Measurements from ENCODE around the gene GET3. TPM values are rescaled to one million over a fixed set of nuclear protein-coding genes. Genes with fewer than 3 reads are reported as not detected.
A peak's percentile ranks its signal among the peaks of the same experiment; 100 is the strongest.

The GET3 gene
- total and polyA plus RNA-seq, 4 donors = 22.8 to 44.1 (median 27.2) TPM

DNA sequence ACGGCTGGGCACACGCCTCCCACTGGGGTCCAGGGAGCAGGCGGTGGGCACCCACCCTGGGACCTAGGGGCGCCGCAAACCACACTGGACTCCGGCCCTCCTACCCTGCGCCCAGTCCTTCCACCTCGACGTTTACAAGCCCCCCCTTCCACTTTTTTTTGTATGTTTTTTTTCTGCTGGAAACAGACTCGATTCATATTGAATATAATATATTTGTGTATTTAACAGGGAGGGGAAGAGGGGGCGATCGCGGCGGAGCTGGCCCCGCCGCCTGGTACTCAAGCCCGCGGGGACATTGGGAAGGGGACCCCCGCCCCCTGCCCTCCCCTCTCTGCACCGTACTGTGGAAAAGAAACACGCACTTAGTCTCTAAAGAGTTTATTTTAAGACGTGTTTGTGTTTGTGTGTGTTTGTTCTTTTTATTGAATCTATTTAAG, 55.6 kb downstream of the GET3 start:
- Histone ChIP-seq H3K36me3 (ENCODE audit: control insufficient read depth in 4 of 4, insufficient read depth in 3 of 4, low read depth in 1 of 4, low read length in 3 of 4) (peaks cover 0 to 3% (median 0%) of the 10 kb centered on the region in 4 donors), H3K4me1 (ENCODE audit: control insufficient read depth in 4 of 4, insufficient read depth in 4 of 4, low read length in 3 of 4) (peaks cover 2 to 39% (median 27%) of the 10 kb centered on the region in 4 donors), H3K9me3 (ENCODE audit: control insufficient read depth in 4 of 4, low read length in 3 of 4) (no peaks in the 10 kb centered on the region), H3K27me3 (ENCODE audit: control insufficient read depth in 4 of 4, insufficient read depth in 4 of 4, low read length in 3 of 4) (no peaks in the 10 kb centered on the region), H3K4me3 (ENCODE audit: low read depth in 1 of 3, low read length in 3 of 3) (peak overlapping the region; percentile 83 to 99 (median 98)), H3K9ac (ENCODE audit: low read depth in 1 of 2, low read length in 2 of 2) (peak overlapping the region; percentile 98 to 100), H3K27ac (ENCODE audit: low read depth in 1 of 2, low read length in 2 of 2) (peak overlapping the region; percentile 98 to 99)
- TF ChIP-seq, protein P1, sequence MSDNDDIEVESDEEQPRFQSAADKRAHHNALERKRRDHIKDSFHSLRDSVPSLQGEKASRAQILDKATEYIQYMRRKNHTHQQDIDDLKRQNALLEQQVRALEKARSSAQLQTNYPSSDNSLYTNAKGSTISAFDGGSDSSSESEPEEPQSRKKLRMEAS (IDR thresholded peaks at IDR 0.05) = peak; percentile 8
- TF ChIP-seq HNF4G (IDR thresholded peaks at IDR 0.05) (no peak), RXRA (IDR thresholded peaks at IDR 0.05) (no peak), HNF4A (conservative IDR thresholded peaks at IDR 0.05) (no peak), SP1 (IDR thresholded peaks at IDR 0.05) (no peak), NR2F2 (IDR thresholded peaks at IDR 0.05) (no peak)
- TF ChIP-seq, protein P2, sequence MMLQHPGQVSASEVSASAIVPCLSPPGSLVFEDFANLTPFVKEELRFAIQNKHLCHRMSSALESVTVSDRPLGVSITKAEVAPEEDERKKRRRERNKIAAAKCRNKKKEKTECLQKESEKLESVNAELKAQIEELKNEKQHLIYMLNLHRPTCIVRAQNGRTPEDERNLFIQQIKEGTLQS (IDR thresholded peaks at IDR 0.05) = no peak
- no peak for DNase-seq (ENCODE audit: low spot score)
- WGBS = under 1% methylated on average over 22 of the region's 22 CpGs

DNA sequence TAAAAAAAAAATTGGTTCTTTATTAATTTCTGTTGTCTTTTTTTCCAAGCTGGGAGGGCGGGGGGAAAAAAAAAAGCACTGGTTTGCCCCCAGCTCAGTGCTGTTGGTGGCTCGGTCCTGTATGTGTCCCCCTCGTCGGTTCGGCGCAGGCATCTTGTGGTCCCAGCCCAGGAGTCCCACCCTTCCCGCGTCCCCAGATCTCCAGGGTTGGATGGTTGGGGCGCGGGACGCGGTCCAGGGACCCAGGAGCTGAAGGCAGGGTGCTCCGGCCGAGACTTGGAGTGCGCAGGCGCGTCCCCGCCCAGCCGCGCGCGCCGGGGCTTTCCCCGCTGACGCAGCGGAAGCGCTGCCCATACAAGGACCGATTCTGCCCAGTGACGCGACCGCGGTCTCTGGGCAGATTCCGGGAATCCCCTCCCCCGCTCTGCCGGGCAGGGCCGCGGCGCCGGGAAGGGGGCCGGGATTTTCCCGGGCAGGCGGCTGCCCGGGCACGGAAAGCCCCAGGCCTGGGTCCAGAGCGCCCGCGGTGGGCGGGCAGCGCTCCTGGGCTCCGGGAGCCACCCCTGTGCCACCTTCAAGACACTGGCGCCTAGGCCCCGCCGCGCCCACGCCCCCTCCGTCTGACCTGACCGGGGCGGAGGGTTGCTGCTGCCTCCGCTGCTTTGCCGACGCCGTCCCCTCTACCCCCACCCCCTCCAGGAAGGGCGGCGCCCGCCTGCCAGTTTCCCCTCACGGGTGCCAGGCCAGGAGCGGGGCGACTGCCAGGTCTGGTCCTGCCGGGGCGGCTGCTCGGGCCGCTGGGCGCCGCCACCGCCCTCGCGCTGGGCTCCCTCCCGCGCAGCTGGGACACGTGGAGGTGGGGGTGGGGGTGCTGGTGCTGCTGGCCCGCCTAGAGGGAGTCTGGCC, 56.2 kb downstream of the GET3 start:
- peak overlapping the region; percentile 98 to 100 for H3K9ac ChIP-seq (ENCODE audit: low read depth in 1 of 2, low read length in 2 of 2)
- peaks cover 0 to 3% (median under 1%) of the 10 kb centered on the region in 4 donors for H3K36me3 ChIP-seq (ENCODE audit: control insufficient read depth in 4 of 4, insufficient read depth in 3 of 4, low read depth in 1 of 4, low read length in 3 of 4)
- no peaks in the 10 kb centered on the region for H3K9me3 ChIP-seq (ENCODE audit: control insufficient read depth in 4 of 4, low read length in 3 of 4)
- DNase-seq (ENCODE audit: low spot score) = peak; percentile 94
- H3K4me1 ChIP-seq (ENCODE audit: control insufficient read depth in 4 of 4, insufficient read depth in 4 of 4, low read length in 3 of 4) = peaks cover 2 to 33% (median 21%) of the 10 kb centered on the region in 4 donors
- under 1% methylated on average over 81 of the region's 81 CpGs for WGBS
- H3K27ac ChIP-seq (ENCODE audit: low read depth in 1 of 2, low read length in 2 of 2) = peak overlapping the region; percentile 98 to 99
- no peaks in the 10 kb centered on the region for H3K27me3 ChIP-seq (ENCODE audit: control insufficient read depth in 4 of 4, insufficient read depth in 4 of 4, low read length in 3 of 4)
- TF ChIP-seq, protein P1 (IDR thresholded peaks at IDR 0.05) = no peak
- TF ChIP-seq SP1 (IDR thresholded peaks at IDR 0.05) (peak; percentile 46), GABPA (IDR thresholded peaks at IDR 0.05 in 1 of 2, conservative IDR thresholded peaks at IDR 0.05 in 1 of 2) (peak in 1 of 2 donors; percentile 67), RXRA (IDR thresholded peaks at IDR 0.05) (no peak), RAD21 (IDR thresholded peaks at IDR 0.05) (peak in 1 of 2 donors; percentile 18), HNF4A (conservative IDR thresholded peaks at IDR 0.05) (no peak), EGR1 (IDR thresholded peaks at IDR 0.05; ENCODE audit: low read depth in 2 of 2) (peak; percentile 70 to 75), JUND (IDR thresholded peaks at IDR 0.05) (peak; percentile 7 to 56), TAF1 (conservative IDR thresholded peaks at IDR 0.05) (peak; percentile 59), FOXA1 (IDR thresholded peaks at IDR 0.05) (no peak), YY1 (IDR thresholded peaks at IDR 0.05) (peak; percentile 69), NR2F2 (IDR thresholded peaks at IDR 0.05) (no peak), HNF4G (IDR thresholded peaks at IDR 0.05) (no peak), FOXA2 (IDR thresholded peaks at IDR 0.05) (peak; percentile 13)
- TF ChIP-seq, protein P3, sequence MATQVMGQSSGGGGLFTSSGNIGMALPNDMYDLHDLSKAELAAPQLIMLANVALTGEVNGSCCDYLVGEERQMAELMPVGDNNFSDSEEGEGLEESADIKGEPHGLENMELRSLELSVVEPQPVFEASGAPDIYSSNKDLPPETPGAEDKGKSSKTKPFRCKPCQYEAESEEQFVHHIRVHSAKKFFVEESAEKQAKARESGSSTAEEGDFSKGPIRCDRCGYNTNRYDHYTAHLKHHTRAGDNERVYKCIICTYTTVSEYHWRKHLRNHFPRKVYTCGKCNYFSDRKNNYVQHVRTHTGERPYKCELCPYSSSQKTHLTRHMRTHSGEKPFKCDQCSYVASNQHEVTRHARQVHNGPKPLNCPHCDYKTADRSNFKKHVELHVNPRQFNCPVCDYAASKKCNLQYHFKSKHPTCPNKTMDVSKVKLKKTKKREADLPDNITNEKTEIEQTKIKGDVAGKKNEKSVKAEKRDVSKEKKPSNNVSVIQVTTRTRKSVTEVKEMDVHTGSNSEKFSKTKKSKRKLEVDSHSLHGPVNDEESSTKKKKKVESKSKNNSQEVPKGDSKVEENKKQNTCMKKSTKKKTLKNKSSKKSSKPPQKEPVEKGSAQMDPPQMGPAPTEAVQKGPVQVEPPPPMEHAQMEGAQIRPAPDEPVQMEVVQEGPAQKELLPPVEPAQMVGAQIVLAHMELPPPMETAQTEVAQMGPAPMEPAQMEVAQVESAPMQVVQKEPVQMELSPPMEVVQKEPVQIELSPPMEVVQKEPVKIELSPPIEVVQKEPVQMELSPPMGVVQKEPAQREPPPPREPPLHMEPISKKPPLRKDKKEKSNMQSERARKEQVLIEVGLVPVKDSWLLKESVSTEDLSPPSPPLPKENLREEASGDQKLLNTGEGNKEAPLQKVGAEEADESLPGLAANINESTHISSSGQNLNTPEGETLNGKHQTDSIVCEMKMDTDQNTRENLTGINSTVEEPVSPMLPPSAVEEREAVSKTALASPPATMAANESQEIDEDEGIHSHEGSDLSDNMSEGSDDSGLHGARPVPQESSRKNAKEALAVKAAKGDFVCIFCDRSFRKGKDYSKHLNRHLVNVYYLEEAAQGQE (IDR thresholded peaks at IDR 0.05) = peak; percentile 88
- TF ChIP-seq, protein P4, sequence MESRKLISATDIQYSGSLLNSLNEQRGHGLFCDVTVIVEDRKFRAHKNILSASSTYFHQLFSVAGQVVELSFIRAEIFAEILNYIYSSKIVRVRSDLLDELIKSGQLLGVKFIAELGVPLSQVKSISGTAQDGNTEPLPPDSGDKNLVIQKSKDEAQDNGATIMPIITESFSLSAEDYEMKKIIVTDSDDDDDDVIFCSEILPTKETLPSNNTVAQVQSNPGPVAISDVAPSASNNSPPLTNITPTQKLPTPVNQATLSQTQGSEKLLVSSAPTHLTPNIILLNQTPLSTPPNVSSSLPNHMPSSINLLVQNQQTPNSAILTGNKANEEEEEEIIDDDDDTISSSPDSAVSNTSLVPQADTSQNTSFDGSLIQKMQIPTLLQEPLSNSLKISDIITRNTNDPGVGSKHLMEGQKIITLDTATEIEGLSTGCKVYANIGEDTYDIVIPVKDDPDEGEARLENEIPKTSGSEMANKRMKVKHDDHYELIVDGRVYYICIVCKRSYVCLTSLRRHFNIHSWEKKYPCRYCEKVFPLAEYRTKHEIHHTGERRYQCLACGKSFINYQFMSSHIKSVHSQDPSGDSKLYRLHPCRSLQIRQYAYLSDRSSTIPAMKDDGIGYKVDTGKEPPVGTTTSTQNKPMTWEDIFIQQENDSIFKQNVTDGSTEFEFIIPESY (IDR thresholded peaks at IDR 0.05) = no peak
- TF ChIP-seq, protein P2 (IDR thresholded peaks at IDR 0.05) = no peak
- TF ChIP-seq, protein P5, sequence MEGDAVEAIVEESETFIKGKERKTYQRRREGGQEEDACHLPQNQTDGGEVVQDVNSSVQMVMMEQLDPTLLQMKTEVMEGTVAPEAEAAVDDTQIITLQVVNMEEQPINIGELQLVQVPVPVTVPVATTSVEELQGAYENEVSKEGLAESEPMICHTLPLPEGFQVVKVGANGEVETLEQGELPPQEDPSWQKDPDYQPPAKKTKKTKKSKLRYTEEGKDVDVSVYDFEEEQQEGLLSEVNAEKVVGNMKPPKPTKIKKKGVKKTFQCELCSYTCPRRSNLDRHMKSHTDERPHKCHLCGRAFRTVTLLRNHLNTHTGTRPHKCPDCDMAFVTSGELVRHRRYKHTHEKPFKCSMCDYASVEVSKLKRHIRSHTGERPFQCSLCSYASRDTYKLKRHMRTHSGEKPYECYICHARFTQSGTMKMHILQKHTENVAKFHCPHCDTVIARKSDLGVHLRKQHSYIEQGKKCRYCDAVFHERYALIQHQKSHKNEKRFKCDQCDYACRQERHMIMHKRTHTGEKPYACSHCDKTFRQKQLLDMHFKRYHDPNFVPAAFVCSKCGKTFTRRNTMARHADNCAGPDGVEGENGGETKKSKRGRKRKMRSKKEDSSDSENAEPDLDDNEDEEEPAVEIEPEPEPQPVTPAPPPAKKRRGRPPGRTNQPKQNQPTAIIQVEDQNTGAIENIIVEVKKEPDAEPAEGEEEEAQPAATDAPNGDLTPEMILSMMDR (IDR thresholded peaks at IDR 0.05; ENCODE audit: low read depth, low read length, missing input control) = no peak
- H3K4me3 ChIP-seq (ENCODE audit: low read depth in 1 of 3, low read length in 3 of 3) = peak overlapping the region; percentile 83 to 99 (median 98)

Data from liver (tissue), 9 donors.